ENCODE measurements around the gene CCDC85C.

Gene CCDC85C

GRCh38 chr14:99516156-99516870 is 87.7 kb downstream of the CCDC85C start:
- ChIA-PET POLR2A (ENCODE audit: low non-redundant PET) (no interaction called here), CTCF (interaction anchor here (0.6 kb wide), 1 partner anchor 128 kb away, joined by 4 read pairs; no protein-coding TSS in a partner anchor)
- H3K27ac ChIP-seq = peak overlapping the region; percentile 2; the same call in 1 of the 2 replicates
- no peak for TF ChIP-seq CTCF (conservative IDR thresholded peaks at IDR 0.05; ENCODE audit: low read depth)
- DNase-seq (ENCODE audit: low spot score) = no peak

- POLR2A ChIA-PET (ENCODE audit: low non-redundant PET) = interaction anchor here (0.5 kb wide), 1 partner anchor 443 kb away, joined by 3 read pairs; no protein-coding TSS in a partner anchor
- no peak for DNase-seq (ENCODE audit: low spot score)
- TF ChIP-seq CTCF (conservative IDR thresholded peaks at IDR 0.05; ENCODE audit: low read depth) = no peak
- CTCF ChIA-PET = interaction anchor here (0.6 kb wide), 1 partner anchor 129 kb away, joined by 4 read pairs; no protein-coding TSS in a partner anchor
- peak overlapping the region; percentile 2; the same call in 1 of the 2 replicates for H3K27ac ChIP-seq
Observed at GRCh38 chr14:99515301-99516155, 88.5 kb downstream of the CCDC85C start.

- POLR2A ChIA-PET (ENCODE audit: low non-redundant PET) = no interaction called here
- no peak for DNase-seq (ENCODE audit: low spot score)
- peak overlapping the region; percentile 45 for H3K27ac ChIP-seq
- CTCF ChIA-PET = interaction anchor here (0.7 kb wide), 1 partner anchor 201 kb away, joined by 3 read pairs; no protein-coding TSS in a partner anchor
- TF ChIP-seq CTCF (conservative IDR thresholded peaks at IDR 0.05; ENCODE audit: low read depth) = no peak
Observed at GRCh38 chr14:99514552-99515300, 89.3 kb downstream of the CCDC85C start.

- ChIA-PET POLR2A (ENCODE audit: low non-redundant PET) (interaction anchor here (0.7 kb wide), 1 partner anchor 159 kb away, joined by 3 read pairs; no protein-coding TSS in a partner anchor), CTCF (interaction anchor here (0.7 to 1.7 kb wide), 2 partner anchors 114 to 202 kb away, joined by 3 to 5 read pairs; no protein-coding TSS in a partner anchor)
- H3K27ac ChIP-seq = peak overlapping the region; percentile 45
- no peak for DNase-seq (ENCODE audit: low spot score)
- no peak for TF ChIP-seq CTCF (conservative IDR thresholded peaks at IDR 0.05; ENCODE audit: low read depth)
Observed at GRCh38 chr14:99513946-99514551, 90.0 kb downstream of the CCDC85C start.

GRCh38 chr14:99513183-99513694 is 90.8 kb downstream of the CCDC85C start:
- DNase-seq (ENCODE audit: low spot score) = no peak
- TF ChIP-seq CTCF (conservative IDR thresholded peaks at IDR 0.05; ENCODE audit: low read depth) = no peak
- POLR2A ChIA-PET (ENCODE audit: low non-redundant PET) = interaction anchor here (0.7 kb wide), 1 partner anchor 158 kb away, joined by 3 read pairs; no protein-coding TSS in a partner anchor
- peak overlapping the region; percentile 45 for H3K27ac ChIP-seq
- CTCF ChIA-PET = interaction anchor here (1.7 kb wide), 1 partner anchor 115 kb away, joined by 5 read pairs; no protein-coding TSS in a partner anchor

Measured in RWPE1 (cell line).